RWPE1 (cell line): ENCODE results near the gene RASD1.

Experiments
- CTCF ChIA-PET: fragments of 350-600 bp; sonication (Branson Sonifier 250); formaldehyde crosslinking; extraction: SDS; loops from one replicate; lab custom pipeline; 2021; lab: Yijun Ruan, JAX
- POLR2A ChIA-PET: fragments of 400-600 bp; formaldehyde crosslinking; extraction: SDS; loops from one replicate; lab custom pipeline; 2020; ENCODE audit warnings: antibody characterized with exemption; ENCODE audit not compliant: low non-redundant PET; lab: Yijun Ruan, JAX
- DNase-seq: peaks from one replicate; pipeline ENCODE4 v3.0.0; 2012; ENCODE audit warnings: low spot score
- H3K27ac ChIP-seq: fragments of 450-650 bp; 2 replicates; pipeline ENCODE4 v1.5.1; 2017
- TF ChIP-seq, protein P1 (sequence below): fragments of 450-650 bp; conservative IDR thresholded peaks from 2 replicates; pipeline ENCODE4 v1.5.1; 2017; ENCODE audit warnings: low read depth, mild to moderate bottlenecking

The RASD1 gene

DNA sequence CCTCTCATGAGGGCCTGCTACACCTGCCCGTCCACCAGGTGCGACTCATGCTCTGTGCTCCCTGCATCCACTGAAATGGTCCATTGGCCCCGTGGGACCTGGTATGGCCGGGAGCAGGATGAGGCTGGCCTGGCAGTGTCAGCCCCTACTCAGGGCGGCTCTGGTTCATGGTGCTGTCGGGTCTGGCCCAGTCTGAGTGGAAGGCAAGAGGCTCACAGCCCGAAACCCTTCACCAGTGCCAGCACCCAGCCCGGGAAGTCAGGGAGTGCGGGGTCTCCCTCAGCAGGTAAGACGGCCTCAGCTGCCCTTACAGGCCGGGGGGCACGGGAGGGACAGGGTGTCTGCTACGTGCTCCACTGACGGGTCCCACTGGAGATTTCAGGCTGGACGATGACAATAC, 40.5 kb upstream of the RASD1 start:
- TF ChIP-seq, protein P1, sequence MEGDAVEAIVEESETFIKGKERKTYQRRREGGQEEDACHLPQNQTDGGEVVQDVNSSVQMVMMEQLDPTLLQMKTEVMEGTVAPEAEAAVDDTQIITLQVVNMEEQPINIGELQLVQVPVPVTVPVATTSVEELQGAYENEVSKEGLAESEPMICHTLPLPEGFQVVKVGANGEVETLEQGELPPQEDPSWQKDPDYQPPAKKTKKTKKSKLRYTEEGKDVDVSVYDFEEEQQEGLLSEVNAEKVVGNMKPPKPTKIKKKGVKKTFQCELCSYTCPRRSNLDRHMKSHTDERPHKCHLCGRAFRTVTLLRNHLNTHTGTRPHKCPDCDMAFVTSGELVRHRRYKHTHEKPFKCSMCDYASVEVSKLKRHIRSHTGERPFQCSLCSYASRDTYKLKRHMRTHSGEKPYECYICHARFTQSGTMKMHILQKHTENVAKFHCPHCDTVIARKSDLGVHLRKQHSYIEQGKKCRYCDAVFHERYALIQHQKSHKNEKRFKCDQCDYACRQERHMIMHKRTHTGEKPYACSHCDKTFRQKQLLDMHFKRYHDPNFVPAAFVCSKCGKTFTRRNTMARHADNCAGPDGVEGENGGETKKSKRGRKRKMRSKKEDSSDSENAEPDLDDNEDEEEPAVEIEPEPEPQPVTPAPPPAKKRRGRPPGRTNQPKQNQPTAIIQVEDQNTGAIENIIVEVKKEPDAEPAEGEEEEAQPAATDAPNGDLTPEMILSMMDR = no peak
- ChIA-PET POLR2A (no interaction called here), CTCF (no interaction called here)
- DNase-seq = no peak
- H3K27ac ChIP-seq = no peak overlapping the region

DNA sequence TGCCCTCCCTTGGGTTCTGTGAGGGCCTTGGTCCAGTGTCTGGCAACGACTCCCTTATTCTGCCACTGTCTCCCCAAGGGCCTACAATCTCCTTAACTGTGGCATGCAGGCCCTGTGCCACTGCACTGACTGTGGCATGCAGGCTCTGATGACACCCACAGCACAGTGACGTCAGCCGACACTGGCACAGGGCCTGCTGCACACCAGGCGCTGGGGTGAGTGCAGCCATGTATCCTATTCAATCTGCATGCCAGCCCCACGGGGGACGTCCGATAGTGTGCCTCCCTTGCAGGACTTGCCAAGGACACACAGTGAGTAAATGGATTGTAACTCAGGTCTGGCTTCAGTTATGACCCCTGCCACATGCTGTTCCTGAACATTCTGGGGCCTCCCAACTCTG, 39.8 kb upstream of the RASD1 start:
- TF ChIP-seq, protein P1 = no peak
- H3K27ac ChIP-seq = no peak overlapping the region
- ChIA-PET POLR2A (no interaction called here), CTCF (interaction anchor here (1.0 kb wide), 1 partner anchor 33 kb away, joined by 6 read pairs; no protein-coding TSS in a partner anchor)
- DNase-seq = no peak

DNA sequence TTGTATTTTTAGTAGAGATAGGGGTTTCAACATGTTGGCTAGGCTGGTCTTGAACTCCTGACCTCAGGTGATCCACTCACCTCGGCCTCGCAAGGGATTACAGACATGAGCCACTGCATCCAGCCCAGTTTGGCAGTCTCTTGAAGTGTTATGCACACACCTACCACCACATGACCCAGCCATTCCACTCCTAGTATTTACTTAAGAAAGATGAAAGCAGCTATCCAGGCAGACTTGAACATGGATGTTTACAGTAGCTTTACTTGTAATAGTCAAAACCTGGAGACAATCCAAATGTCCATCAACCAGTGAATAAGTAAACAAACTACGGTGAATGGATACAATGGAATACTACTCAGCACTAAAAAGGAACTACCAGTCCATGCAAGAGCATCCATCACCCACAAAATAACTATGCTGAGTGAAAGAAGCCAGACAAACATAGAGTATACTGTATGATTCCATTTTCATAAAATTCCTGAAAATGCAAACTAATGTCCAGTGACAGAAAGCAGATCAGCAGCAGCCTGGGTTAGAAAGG, 37.8 kb upstream of the RASD1 start:
- POLR2A ChIA-PET = no interaction called here
- no peak for DNase-seq

DNA sequence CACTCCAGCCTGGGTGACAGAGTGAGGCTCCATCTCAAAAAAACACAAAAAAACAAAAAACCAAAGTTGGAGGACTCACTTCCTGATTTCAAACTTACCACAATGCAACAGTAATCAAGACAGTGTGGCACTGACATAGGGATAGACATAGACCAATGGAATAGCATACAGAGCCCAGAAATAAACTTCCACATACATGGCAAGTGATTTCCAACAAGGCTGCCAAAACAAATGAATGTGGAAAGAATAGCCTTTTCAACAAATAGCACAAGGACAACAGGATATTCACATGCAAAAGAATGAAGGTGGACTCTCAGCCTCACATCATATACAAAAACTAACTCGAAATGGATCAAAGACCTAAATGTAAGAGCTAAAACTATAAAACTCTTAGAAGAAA, 36.8 kb upstream of the RASD1 start:
- no peak overlapping the region for H3K27ac ChIP-seq
- ChIA-PET CTCF (no interaction called here), POLR2A (no interaction called here)
- no peak for DNase-seq
- TF ChIP-seq, protein P1 = no peak

More for the DNA sequence above, 37.8 kb upstream of the RASD1 start:
- CTCF ChIA-PET = no interaction called here
- no peak overlapping the region for H3K27ac ChIP-seq
- TF ChIP-seq, protein P1 = no peak

DNA sequence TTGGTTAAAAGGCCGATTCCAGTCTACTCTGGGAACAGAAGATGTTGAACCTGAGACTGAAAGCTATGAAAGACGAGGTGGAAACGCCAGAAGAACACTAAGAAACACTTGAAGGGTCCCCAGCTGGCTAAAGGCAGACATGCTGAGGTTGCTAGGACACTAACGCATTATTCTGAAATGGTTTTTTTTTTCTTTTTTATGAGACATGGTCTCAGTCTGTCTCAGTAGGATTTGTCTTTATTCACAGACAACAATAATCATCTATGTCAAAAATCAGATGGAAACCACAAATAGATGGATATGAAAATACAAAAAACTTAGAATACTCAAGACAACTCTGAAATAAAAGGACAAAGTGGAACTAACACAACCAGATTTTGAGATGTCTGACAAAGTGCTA, 35.0 kb upstream of the RASD1 start:
- no peak overlapping the region for H3K27ac ChIP-seq
- DNase-seq = no peak
- TF ChIP-seq, protein P1 = no peak
- ChIA-PET POLR2A (no interaction called here), CTCF (interaction anchor here (0.7 kb wide), 1 partner anchor 347 kb away, joined by 6 read pairs; no protein-coding TSS in a partner anchor)

DNA sequence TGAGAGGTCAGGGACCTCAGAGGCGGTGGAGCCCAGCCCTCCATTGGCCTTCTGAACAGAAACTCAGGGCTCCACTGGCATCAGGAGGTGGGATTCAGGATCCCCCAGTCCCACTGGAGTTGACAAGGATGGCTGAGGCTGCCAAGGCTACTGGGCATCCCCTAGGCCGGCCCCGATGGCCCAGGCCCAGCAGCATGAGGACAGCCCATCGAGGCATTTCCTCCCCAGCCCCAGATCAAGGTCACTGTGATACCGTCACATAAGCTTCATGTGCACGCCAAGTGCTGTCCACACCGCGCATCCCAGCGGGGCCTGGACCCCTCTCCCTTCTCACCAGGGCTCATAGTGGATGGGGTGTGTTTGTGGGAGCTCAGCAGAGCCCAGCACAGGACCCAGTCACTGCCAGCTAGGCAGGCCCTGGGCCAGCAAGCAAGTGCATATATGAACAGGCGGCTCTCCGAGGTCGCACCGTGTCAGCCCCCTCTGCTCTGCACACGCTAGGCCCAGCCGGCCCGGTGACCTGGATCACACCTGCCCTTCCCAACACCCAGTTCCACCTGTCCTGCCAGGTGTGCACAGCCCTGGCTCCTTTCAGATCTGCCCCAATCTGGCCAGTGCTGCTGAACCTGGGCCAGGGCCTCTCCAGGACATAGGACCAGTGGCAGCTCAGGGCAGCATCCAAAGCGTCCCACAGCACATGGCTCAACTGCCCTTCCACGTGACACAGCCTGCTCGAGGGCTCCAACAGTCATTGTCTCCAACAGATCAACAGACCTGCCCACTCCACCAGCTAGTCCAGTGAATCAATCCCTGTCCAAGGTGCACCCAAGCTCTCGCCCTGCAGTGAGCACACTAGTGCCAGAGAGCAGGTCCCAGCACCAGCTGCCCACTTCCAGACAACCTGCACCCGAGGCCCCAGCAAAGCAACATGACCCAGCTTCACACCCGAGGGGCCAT, 32.8 kb upstream of the RASD1 start:
- CTCF ChIA-PET = interaction anchor here (0.5 kb wide), 1 partner anchor 204 kb away, joined by 3 read pairs; no protein-coding TSS in a partner anchor
- H3K27ac ChIP-seq = no peak overlapping the region
- POLR2A ChIA-PET = no interaction called here
- DNase-seq = no peak
- TF ChIP-seq, protein P1 = no peak
